ENCODE results near the gene LILRB2.
"Not testable (repeated sequence)": the region's sequence is repeated elsewhere in the genome, so short reads cannot be mapped to it uniquely, and the experiment has no call there.

LILRB2 gene

GRCh38 chr19:54281007-54281728 is at the start of gene LILRB2:
LILRB2 (minus strand) TSS chr19:54281110; CDS start chr19:54280496, 614 bp downstream.
- no peak for DNase-seq

DNA sequence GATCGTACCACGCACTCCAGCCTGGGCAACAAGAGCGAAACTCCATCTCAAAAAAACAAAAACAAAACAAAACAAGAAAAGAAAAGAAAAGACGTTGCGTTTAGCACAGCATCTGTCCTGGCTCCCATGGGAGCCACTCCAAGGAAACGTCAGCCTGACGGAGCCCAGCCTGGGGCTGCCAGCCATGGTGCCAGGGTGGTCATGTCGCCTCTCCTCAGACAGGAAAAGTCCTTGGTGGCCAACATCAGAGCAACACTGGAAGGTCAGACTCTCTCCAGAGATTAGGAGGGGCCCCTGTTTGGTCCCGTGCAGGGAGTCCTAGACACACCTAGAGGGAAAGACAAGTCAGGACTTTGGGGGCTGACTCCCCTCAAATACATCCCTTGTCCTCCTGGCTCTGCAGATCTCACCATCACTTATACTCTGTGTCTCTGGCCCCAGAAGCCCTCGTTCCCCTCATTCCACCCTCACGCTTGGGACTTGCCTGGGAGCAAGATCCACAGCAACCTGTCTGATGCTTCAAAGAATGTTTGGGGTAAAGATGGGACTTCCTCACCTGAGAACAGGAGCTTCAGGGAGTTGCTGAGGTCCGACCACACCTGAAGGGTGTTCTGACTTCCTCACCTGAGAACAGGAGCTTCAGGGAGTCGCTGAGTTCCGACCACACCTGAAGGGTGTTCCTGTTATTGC is 48.7 kb upstream of the LILRB2 start:
- no peak for DNase-seq

DNA sequence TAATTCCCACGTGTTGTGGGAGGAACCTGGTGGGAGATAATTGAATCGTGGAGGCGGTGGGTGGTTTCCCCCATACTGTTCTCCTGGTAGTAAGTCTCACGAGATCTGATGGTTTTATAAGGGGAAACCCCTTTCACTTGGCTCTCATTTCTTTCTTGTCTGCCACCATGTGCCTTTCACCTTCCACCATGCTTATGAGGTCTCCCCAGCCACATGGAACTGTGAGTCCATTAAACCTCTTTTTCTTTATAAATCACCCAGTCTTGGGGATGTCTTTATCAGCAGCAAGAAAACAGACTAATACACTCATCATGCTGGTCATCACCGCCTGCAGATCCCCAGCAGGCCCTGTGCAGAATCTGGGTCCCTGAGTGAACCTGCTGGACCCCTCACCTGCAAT is 47.9 kb upstream of the LILRB2 start:
- DNase-seq, result not testable (repeated sequence)

DNA sequence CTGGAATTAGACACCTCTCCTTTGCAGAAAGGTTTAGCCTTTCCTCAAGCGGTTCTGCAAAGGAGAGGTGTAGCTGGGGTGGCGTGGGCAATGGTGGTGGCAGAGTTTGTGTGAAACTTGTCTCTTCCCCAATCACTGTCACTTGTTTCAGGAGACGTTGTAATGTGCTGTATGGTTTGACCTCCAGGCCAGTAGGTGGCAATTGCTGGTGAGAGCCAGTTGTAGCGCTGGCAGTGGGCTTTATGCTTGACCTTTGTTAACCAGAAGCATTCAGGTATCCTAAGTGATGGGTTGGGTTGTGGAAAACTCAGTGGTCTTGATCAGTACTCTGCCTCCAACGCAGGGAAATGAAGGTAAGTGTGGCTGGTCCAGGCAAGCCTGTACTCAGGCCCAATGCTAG is 44.7 kb upstream of the LILRB2 start:
- DNase-seq, result no peak

DNA sequence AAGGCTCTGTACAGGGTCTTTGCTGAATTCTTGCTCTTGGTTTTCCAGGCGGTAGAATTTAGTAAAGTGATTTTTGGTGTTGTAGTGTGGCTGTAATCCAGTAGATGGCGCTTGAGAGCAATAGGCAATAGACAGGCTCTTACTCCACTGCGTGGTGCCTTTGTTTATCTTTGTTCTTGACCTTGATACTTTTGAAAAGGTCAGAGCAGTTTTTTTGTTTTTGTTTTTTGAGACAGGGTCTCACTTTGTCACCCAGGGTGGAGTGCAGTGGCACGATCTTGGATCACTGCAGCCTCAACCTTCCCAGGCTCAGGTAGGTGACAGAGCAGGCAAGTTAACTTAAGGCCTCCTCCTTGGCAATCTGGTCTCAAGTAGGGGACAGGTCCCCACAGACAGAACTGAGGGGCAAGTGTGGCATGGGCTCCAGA is 44.3 kb upstream of the LILRB2 start:
- no peak for DNase-seq

- no peak for DNase-seq
Observed at GRCh38 chr19:54324071-54324470, 43.2 kb upstream of the LILRB2 start.

DNA sequence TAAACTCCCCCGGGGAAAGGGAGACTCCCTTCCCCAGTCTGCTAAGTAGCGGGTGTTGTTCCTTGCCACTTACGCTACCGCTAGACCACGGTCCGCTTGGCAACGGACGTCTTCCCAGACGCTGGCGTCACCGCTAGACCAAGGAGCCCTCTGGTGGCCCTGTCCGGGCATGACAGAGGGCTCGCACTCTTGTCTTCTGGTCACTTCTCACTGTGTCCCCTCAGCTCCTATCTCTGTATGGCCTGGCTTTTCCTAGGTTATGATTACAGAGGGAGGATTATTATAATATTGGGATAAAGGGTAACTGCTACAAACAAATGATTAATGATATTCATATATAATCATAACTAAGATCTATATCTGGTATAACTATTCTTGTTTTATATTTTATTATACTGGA is 42.0 kb upstream of the LILRB2 start:
- not testable (repeated sequence) for DNase-seq

- DNase-seq, result not testable (repeated sequence)
Observed at GRCh38 chr19:54322295-54322694, 41.4 kb upstream of the LILRB2 start.

DNA sequence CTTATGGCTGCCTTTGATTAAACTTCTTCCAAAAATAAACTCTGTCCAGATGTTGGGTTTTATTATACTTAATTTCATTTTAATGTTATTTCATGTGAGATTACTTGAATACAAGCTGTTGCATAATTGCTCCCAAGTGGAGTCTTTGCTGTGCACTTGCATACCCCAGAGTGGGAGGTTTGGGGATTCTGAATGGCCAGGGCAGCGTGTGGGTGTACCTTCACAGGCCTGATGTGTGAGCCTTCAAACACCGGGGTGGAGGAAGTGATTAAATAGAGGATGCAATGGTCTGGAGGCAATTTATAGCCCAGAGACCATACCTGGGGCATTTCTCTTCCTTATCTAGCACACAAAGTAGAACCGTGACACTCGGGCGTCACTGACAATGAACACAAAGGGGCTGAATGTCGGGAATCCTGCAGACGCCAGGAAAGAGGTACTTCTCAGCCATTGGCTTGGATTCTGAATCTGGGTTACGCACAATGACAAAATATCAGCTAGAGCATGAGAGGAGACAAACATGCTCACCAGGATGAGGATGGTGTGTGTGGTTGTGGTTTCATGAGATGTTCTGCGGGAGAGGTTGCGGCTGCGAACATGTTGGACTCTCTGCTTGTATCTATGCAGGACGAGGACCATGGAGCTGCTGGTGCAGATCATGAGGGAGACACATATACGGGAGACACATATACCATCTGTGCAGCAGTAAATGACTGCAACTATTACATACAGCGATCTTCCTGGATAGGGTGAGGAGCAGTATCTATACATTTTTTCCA is 39.2 kb upstream of the LILRB2 start:
- DNase-seq, result no peak

DNA sequence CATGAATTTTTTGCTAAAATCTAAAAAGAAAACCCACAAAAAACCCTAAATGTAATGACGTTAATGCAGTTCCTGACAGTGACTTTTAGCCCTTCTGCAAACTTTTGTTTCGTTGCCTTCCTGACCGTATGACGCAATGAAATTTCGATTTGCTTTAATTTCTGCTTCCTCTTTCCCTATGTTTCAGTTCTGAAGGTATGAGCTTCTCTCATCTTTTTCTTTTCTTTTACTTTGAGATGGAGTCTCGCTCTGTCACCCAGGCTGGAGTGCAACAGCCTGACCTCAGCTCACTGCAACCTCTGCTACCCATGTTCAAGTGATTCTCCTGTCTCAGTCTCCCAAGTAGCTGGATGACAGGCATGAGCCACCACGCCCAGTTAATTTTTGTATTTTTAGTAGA is 38.1 kb upstream of the LILRB2 start:
- no peak for DNase-seq

DNA sequence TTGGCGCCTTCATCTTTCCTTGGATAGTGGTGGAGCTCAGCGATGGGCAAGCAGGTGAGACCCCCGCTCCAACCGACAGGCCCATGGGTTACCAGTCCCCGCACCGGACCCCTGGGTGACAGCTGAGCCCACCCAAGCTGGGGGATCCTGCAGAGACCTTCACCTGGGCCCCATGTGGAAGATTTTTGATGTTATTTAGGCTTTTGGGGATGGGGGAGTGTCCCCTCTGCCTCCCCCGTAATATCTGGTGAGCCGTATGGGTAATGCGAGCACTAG is 37.0 kb upstream of the LILRB2 start:
- DNase-seq, result no peak

GRCh38 chr19:54317108-54317964 is 36.4 kb upstream of the LILRB2 start:
- DNase-seq, result peak; percentile 52

GRCh38 chr19:54316746-54317107 is 35.8 kb upstream of the LILRB2 start:
- peak; percentile 44 for DNase-seq

- no peak for DNase-seq
Observed at GRCh38 chr19:54315956-54316355, 35.0 kb upstream of the LILRB2 start.

GRCh38 chr19:54312436-54313377 is 31.8 kb upstream of the LILRB2 start, which contains the start of gene LILRA5:
LILRA5 (minus strand) TSS chr19:54313166; CDS start chr19:54313019, 147 bp downstream.
- DNase-seq, result no peak

DNA sequence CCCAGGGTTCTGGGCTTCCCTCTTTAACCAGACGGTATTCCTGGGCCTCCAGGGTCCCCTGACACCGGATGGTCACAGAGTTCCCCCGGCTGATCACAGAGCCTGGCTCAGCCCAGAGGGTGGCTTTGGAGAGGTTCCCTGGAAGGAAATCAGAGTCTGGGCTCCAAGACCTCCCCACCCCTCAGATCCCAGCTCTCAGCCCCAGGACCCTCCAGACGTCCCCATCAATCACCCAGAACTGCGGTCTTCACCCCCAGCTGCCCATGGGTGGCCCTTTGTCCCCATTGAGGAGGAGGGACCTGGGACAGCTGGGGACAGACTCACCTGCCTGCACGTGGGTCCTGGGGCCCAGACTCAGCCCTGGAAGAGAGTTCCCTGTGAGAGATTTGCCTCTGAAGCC is 31.1 kb upstream of the LILRB2 start:
- no peak for DNase-seq

DNA sequence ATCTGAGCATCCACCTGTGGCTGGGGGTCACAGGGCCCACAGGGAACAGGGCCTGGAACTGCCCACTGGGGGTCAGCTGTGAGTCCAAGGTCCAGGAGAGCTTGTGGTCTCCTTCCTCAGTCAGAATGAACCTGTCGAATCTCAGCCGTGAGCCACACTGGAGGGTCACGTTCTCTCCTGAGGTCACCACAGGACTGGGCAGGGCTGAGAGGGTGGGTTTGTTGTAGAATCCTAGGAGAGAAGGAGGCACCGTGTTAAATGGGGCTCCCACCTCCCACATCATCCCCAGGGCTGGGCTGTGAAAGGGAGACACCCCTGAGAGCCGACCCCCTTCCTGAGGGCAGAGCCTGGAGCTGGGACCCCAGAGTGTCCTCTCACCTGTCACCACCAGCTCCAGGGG is 30.6 kb upstream of the LILRB2 start:
- no peak for DNase-seq

DNA sequence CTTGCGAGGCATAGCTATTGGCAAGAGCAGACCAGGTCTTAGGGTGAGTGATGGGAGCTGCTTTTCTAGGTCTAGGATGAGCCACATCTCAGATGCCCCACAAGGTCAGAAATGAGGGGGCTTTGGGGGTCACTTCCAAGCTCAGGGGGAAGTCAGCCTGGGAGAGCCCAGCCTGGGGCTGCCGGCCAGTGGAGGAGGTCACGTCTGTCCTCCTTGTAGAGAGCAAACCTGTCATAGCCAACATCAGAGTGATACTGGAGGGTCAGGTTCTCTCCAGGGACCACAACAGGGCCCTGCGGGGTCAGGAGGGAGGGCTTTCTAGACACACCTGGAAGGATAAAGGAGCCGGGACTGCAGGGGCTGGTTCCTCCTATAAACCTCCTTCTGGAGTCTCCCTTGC is 29.6 kb upstream of the LILRB2 start:
- no peak for DNase-seq

- DNase-seq, result no peak
Observed at GRCh38 chr19:54309811-54310210, 28.9 kb upstream of the LILRB2 start.

GRCh38 chr19:54307389-54308020 is 26.6 kb upstream of the LILRB2 start:
- no peak for DNase-seq

DNA sequence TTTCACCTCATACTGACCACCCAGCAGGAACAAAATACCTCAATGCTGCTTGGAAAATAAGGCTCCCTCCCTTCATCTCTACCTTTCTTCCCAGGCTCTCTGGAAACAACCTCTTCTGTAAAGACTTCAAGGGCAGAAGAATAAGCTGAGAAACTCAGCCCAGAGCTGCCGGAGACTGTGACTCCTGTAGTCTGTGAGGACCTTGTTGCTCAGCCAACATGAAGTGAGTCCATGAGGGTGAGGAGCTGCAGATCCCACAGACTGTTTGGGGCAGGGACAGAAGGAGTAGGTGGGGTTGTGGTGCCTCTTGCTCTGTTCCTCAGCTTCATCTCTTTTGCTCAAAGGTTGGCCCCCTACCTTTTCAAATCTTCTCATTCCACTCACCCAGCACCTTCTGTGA is 24.2 kb upstream of the LILRB2 start:
- no peak for DNase-seq
